Esophagus squamous epithelium (tissue), 4 donors: ENCODE results near the gene SUN5.

Experiments
- CTCF ChIP-seq, 6 experiments: fragments of 450-650 bp in 4 of 6; fragments of 200-600 bp in 2 of 6; sonication (generic) in 2 of 6; IDR thresholded peaks; one replicate each; pipeline ENCODE4 v1.5.1; 2016 to 2019; ENCODE audit warnings: antibody characterized with exemption in 6 of 6, mild to moderate bottlenecking in 4 of 6, moderate library complexity in 4 of 6
- POLR2A ChIP-seq, 4 donors: fragments of 450-650 bp; IDR thresholded peaks; one replicate each; pipeline ENCODE4 v1.6.1; 2017; ENCODE audit warnings: antibody characterized with exemption in 4 of 4, mild to moderate bottlenecking in 4 of 4, moderate library complexity in 3 of 4

- TF ChIP-seq POLR2A (IDR thresholded peaks at IDR 0.05) = no peak
- no peak for TF ChIP-seq CTCF (IDR thresholded peaks at IDR 0.05)
Observed at GRCh38 chr20:32991383-32991782, 12.8 kb downstream of the SUN5 start.
